T-helper 22 cell (primary cell): Measurements from ENCODE around the gene CCNY.
"Not testable (repeated sequence)": the region's sequence is repeated elsewhere in the genome, so short reads cannot be mapped to it uniquely, and the experiment has no call there.

Experiments used
- DNase-seq: peaks from one replicate; pipeline ENCODE4 v3.0.0-alpha.2; 2020; ENCODE audit warnings: low read depth

CCNY gene

DNA sequence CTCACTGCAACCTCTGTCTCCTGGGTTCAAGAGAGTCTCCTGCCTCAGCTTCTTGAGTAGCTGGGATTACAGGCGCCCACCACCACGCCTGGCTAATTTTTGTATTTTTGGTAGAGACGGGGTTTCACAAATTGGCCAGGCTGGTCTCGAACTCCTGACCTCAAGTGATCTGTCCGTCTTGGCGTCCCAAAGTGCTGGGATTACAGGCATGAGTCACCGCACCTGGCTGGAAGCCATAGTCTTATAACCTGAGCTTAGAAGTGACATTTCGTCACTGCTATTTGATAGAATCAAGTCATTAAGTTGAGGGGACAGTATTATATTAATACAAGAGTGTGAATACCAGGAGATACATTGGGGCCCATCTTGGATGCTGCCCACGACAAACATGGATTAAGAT, 17.9 kb downstream of the CCNY start:
- not testable (repeated sequence) for DNase-seq

DNA sequence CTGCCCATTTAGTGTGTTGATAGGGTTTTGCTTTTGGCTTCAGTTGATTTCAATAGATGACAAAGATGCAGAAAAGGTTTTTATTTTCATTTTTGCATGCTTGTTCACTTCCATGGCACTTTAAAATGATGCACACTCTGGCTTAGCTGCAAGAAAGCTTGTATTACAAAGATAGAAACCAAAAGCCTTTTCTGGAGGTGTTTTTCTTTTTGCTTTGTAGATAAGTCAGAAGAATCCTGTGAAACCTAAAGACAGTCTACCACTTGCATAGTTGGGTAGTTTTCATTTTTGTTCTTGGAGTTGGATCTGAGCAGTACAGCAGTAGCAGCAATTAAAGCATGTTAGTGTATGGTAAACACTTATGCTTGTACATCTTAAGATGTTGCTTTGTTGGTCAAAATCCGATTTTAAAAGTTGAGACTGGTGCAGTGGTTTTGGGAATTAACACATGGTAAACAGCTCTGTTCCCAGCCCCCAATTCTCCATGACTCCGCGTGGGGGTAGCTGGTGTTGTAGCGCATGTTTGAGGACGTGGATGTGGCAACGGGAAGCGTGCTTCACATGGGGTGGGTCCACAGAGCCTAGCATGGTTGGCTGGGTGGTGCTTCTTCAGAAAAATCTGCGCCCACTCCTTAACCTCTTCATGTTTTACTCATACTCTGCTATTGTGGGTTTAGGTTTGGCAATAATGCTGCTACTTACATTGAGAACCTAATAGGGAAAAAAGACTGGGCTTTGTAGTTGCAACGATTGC, 19.8 kb downstream of the CCNY start:
- no peak for DNase-seq

DNA sequence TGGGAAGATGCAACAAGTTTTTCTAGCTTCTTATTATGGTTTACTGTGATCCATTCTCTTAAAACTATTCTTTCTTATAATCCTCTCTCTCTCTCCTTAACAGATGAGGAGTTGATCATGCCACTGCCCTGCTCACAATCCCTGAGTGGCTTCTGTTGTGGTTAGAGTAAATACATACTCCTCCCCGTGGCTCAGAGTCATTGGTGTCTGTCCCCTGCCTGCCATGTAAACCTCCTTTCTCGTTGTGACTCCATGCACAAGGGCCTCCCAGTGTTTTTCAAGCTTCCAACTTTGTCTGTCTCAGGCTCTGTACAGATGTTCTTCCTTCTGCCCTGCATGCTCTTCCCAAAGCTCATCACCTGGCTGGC, 20.4 kb downstream of the CCNY start:
- no peak for DNase-seq

DNA sequence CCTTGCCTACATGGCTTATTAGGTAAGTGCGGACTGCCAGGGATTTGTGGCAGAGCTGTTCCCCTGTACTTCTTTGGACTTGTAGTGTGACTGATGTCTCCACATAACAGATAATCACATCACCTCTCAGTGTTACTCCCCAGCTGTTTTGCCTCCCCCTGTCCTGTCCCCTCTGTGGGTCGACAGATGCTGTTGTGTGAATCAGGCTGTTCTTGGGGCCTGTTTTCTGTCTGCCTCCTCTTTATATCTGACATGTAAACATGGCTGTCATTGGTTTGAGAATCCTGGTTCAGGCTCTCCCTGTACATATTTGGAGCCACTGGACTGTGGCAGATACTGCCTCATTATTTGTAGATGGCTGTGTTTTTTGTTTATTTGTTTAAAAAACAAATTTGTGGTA, 22.7 kb downstream of the CCNY start:
- no peak for DNase-seq

DNA sequence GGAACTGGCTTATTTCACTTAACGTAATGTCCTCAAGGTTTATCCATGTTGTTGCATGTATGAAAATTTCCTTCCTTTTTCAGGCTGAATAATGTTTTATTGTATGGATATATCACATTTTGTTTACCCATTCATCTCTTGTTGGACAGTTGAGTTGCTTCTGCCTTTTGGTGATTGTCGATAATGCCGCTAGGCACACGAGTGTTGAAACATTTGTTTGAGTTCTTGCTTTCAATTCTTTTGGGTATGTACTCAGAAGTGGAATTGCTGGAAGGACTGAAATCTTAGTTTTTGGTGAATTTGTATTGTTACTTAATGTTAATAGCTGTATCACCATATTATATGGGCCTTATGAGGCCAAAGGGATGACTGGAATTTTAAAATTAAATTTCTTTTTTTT, 23.6 kb downstream of the CCNY start:
- DNase-seq = no peak

DNA sequence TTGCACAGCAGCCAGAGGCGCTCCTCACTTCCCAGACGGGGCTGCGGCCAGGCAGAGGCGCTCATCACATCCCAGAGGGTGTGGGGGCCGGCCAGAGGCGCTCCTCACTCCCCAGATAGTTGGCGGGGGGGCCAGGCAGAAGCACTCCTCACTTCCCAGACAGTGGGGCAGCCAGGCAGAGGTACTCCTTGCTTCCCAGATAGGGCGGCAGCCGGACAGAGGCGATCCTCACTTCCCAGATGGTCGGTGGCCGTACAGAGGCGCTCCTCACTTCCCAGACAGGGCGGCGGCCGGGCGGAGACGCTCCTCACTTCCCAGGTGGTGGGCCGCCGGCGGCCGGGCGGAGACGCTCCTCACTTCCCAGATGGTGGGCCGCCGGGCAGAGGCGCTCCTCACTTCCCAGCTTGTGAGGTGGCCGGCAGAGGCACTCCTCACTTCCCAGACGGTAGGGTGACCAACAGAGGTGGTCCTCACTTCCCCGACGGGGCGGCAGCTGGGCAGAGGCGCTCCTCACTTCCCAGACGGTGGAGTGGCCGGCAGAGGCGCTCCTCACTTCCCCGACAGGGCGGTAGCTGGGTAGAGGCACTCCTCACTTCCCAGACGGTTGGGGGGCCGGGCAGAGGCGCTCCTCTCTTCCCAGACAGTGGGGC, 26.5 kb downstream of the CCNY start:
- DNase-seq = no peak

DNA sequence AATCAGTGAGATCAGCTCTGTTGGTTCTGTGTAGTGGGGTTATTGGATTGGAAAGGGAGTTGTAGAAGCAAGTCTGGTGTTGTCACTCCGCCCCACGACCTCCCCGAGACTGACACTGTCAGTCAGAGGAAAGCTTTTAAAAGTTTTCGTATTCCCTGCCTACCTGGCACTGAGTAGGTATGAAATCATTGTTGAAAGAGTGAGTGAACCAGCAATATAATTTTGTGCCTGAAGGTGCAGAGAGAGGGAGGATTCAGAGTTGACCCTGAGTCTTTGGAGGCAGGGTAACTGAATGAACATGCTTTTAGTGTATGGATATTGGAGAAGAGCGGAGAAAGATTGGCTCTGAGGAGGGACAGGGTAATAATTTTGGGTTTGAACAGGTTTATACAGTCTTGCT, 27.3 kb downstream of the CCNY start:
- no peak for DNase-seq

DNA sequence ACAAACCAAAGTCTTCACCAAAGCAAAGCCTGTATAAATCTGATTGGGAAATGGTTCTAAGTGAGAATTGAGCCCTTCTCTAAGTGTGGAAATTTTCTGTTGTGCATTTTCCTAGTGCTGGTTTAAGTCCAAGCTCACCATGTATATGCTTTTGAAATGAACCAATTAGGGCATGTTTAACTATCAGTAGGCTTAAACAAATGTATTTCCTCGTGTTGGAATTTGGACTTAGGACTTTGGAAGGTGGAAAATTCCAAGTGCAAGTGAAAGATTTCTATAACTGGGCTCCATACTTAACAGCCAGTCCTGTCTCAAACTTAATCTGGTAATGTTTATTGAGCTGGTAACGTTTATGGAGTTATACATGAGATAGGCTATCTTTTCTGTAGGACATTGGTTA, 28.5 kb downstream of the CCNY start:
- no peak for DNase-seq

DNA sequence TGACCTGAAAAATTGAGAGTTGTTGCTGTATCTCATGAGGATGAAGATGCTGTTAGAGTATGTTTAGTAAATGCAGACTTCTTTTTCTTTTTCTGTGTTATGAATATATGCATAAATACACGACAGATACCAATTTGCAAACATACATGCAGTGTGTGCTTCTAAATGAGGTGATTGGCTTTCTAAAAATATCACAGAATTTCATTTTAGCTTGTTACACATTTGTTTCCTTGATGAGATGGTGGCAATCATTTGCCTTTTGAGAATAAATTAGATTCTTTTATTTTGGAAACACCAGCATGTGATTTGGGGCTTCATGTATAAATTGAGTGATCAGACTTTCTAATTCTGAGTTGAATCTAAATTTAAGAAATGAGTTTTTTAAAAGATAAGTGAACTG, 29.7 kb downstream of the CCNY start:
- DNase-seq = no peak

DNA sequence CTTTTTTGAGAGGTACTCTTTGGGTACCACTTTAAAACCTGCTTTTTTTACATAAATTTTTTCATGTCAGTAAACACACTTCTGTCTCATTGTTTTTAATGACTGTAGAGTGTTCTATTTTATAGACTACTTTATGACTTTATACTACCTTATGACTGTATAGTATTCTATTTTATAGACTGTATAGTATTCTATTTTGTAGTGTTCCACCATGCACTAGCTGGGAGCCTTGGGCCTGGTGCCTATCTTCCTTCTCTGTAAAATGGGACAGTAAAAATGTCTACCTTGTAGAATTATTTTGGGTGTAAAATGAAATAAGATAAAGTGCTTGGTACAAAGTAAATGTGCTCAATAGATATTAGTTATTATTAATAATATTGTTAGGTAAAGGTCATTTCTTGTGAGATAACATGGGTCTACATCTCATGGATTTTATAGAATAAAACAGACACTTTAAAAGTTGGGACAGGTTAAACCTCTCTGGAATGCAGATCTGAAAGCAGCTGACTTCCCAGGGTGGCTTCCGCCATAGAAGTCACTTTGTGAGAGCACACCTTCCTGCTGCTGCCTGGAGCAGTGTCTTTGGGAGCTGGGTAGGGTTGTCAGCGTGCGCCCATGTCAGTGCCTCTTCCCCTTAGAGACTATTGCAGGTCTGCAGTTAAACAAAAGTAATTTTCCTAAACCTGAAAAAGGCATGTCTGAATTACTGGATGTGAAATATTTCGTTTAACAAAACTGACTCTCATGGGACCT, 31.0 kb downstream of the CCNY start:
- no peak for DNase-seq

DNA sequence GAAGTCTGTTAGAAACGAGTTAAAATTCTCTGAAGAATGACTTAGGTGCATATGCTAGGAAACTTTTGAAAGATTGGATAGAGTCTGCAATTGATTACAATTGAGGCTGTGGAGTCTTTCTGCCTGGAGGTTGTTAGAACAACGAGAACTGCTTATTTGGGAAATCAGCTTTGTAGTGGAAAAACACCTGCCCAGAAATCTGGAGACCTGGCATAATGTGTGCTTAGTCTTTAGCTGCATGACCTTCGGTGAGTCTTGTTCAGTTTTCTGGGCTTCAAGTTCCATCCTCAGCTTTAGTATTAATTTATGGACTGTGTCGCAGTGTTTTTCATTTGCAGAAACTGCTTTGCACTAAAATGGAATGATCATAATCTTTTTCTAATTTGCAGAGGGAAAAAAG, 31.7 kb downstream of the CCNY start:
- no peak for DNase-seq

DNA sequence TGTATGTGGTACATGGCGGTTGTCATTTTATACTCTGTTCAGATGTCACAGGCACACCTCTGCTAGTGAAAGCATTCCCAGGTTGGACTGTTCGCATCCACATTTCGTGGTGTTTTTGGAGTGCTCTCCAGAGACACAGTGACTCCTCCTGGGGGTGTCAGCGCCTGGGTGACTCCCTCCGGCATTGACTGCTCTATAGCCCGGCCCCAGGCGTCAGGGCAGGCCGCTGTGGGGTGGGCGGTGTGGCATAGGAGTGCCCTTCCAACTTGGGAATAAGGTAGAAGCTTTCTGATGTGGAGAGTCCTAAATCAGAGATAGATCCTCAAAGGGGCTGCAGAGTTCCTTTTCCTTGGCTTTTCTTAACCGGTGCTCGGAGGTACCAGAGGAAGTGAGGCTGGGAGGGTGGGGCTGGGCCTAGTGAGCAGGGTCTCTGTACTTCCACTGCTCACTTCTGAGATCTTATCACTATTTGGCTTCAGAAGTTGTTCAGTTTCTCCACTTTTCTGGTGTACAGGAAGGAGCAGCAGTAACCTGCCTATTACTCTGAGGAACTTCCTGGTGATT, 32.3 kb downstream of the CCNY start:
- DNase-seq = no peak

DNA sequence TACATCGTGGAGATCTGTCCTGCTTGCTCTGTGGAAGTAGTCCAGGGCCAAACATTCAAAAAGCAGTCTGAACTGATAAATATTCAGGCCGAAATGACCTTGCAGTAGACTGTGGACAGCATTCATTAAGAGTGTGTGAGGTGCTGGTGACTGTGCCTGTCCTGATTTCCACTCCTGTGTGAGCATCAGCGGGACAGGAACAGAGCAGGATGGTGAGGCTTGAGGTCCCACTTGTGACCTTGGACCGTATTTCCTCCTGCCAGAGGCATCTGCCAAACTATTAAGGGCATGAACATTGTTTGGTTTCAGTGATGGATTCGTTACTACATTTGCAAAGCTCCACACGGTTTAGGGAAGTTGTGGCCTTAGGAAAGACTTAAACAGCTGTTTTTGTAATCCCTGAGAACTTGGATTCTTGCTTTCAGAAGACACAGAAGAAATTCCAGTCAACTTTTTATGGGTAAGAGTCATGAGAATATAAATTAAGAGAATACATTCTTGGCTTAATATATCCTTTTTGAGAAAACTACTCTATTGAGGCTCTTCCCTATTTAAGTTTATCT, 32.8 kb downstream of the CCNY start:
- DNase-seq = no peak

DNA sequence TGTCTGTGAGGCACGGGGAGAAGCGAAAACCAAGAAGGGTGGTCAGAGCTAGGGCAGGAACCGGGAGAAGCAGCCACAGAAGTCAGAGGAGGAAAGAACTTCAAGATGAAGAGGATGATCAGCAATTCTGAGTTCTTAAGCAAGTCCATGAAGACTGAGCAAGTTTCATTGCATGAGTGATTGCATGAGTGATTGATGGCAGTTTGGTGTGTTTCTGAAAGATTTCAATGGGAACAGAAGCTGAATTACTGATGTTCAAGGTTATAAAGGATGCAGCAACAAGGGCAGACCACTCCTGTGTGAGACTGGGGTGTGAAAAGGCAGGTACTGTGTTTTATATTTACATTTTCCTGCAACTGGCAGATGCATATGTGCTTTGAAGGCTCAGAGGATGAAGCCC, 35.4 kb downstream of the CCNY start:
- DNase-seq = no peak

DNA sequence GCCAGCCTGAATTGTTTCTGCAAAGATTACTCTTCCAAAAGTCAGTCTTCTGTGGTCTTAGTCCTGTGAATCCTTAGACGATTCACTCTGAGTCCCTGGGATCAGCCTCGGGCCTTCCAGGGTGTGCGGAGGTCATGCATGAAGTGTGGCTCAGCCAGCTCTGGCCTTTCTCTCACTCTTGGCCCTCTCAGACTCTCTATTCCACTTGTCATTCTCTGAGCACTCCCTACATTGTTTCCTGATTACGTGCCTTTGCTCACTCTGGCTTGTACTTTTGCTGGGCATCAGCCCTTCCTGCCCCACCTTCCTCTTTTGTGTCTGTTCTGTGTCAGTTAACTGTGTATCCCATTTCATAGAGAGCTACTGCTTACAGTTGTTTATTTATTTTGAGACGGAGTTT, 36.0 kb downstream of the CCNY start:
- DNase-seq = no peak

DNA sequence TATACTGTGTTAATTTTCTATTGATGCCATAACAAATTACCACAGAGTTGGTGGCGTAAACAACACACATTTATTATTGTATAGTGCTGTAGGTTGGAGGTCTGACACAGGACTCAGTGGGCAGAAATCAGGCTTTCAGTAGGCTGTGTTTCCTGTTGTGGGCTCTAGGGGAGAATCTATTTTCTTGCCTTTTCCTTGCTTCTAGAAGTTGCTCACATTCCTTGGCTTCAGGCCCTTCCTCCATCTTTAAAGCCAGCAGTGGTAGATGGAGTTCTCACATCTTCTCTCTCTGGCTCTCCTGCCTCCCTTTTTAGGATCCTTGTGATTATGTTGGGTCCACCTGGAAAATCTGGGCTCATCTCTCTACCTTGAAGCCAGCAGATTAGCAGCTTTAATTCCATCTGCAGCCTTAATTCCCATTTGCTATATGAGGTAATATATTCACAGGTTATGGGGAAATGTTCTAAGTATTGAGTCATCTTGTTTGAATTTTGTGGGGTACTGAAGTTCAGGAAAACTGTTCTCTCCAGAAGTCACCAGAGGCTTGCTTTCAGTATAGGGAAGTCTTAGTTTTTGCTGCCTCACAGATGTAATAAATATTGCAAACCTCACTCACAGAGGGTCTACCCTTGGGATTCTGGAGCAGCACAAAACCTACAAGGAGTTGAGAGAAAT, 38.9 kb downstream of the CCNY start:
- DNase-seq = no peak

DNA sequence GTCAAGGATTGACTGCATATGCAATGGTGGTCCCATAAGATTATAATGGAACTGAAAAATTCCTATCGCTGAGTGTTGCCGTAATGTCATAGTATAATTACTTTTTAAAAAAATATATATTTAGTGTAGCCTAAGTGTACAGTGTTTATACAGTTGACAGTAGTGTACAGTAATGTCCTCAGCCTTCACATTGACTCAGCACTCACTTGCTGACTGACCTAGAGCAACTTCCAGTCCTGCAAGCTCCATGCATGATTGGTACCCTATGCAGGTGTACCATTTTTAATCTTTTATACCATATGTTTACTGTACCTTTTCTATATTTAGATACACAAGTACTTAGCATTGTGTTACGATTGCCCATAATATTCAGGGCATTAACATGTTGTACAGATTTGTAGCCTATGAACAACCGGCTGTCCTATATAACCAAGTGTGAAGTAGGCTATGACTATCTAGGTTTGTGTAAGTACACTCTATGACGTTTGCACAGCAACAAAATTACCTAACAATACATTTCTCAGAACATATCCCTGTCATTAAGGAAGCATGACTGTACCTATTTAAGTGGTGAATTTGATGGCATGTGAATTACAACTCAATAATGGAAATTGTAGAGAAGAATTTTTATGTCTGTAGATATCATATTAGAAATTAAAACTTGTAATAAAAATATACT, 40.9 kb downstream of the CCNY start:
- DNase-seq = no peak

DNA sequence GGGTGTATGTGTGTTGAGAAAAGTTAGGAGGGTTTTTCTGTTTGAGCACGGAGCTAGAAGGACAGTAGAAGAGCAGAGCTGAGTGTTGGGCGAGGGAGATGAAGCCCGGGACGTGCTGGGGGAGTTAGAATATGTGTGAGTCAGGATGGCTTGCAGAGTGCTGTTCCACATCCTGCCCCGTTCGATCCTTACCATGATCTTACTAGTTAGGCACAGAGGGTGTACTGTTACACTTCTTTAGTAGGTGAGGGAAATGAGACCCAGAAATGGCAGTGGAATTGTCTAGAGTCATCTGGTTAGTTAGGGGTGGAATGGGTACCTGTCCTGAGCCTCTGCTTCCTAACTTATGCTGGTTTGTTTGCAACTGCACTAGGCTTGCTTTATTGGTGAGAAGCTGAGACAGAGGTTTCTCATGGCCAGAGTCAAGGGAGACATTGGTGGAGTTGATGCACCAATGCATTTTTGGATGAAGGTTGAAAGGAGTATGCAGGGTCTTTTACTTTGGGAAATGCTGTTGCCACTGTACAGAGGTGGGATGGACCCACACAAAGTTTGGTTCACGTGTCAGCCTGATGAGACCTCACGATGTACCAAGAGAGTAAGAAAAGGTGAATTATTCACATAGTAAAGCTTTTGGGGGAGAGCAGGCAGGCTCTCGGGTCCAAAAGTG, 42.4 kb downstream of the CCNY start:
- no peak for DNase-seq

DNA sequence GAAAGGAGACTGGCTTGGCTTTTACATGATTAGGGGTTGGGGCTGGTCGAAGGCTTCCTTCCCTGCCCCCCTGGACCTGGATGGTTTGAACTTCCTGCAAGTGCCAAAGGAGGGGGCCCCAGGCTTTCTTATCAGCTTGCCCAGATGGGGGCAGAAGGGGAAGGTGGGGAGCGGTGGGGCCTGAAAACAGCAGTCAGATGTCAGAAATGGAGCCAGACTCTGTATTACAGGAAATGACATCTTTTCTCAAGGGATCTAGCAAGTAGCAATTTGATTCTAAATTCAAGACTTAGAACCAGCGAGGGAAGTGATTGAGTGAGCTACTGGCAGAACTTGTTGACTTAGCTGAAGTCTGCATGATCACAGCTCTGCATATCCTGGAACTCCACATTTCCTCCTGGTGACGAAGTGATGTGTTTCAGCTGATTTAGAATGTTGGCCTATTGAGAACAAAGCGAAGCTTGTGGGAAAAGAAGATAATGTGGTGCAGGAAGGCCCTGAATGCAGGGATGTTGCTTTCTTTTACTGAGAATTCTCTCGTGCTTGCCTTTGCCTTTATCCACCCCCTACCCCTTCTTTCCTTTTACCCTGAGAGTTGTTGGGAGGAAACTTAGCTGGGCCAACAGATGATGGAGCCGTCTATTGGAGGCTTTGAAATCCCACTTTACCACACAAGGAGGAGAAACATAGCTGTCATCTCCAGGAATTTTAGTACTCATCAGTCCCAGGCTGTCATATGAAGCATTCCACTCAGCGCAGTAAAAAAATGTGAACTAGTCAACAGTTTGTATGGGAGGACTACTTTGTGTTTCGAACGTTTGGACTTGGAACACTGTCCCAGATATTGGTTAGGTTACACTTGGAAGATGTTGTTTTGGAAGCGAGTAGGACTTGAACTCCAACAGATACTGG, 43.2 kb downstream of the CCNY start:
- no peak for DNase-seq

DNA sequence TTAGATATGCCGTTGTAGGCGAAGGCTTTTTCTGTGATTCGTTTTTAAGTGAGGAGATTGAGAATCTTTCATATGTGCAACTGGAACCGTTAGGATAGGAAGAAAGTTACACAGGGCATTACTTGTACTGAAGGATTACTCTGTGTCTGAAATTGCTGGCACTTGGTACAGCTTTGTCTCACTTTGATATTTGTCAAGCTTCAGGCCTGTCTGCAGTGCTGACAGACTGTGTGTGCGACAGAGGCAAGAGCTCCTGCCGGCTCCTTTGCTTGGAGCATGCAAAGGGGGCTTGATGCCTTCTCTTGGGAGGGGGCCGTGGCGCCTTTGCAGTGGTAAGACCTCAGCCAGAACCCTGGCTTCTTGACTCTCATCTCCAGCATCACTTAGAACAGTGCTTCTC, 45.8 kb downstream of the CCNY start:
- DNase-seq = no peak
